Epithelial cell of esophagus (primary cell): ENCODE data around the gene ENTHD1.
A peak's percentile ranks its signal among the peaks of the same experiment; 100 is the strongest.

Experiments used
- DNase-seq: peaks from one replicate; pipeline ENCODE4 v3.0.0; 2010; ENCODE audit warnings: low read depth
- H3K4me3 ChIP-seq: 2 replicates; pipeline ENCODE4 v1.5.1; 2011; ENCODE audit warnings: mild to moderate bottlenecking, low read length, control low read depth
- TF ChIP-seq, protein P1 (sequence below): IDR thresholded peaks from 2 replicates; pipeline ENCODE4 v1.5.1; 2011; ENCODE audit warnings: low read depth, mild to moderate bottlenecking, low read length, control low read depth, inconsistent platforms; ENCODE audit not compliant: insufficient read depth; ENCODE audit errors: missing control alignments

The ENTHD1 gene

DNA sequence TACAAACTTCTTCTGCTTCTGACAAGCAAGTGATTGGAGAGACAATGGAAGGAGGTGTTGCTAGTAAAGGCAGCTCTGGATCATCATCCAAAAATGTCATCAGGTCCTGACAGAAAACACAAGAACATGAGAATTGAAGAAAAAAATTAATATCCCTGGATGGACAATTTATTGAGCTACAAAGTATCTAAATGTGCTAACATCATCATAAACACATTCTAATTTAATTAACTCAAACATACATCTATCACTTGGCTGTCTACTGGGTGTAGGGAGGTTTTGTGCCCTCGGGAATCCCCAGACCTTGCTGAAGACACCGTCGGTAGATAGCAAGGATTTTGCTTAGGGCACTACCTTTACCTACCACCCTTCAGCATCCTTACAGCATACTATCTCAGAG is 72.6 kb downstream of the ENTHD1 start:
- no peak overlapping the region for H3K4me3 ChIP-seq
- no peak for DNase-seq
- TF ChIP-seq, protein P1, sequence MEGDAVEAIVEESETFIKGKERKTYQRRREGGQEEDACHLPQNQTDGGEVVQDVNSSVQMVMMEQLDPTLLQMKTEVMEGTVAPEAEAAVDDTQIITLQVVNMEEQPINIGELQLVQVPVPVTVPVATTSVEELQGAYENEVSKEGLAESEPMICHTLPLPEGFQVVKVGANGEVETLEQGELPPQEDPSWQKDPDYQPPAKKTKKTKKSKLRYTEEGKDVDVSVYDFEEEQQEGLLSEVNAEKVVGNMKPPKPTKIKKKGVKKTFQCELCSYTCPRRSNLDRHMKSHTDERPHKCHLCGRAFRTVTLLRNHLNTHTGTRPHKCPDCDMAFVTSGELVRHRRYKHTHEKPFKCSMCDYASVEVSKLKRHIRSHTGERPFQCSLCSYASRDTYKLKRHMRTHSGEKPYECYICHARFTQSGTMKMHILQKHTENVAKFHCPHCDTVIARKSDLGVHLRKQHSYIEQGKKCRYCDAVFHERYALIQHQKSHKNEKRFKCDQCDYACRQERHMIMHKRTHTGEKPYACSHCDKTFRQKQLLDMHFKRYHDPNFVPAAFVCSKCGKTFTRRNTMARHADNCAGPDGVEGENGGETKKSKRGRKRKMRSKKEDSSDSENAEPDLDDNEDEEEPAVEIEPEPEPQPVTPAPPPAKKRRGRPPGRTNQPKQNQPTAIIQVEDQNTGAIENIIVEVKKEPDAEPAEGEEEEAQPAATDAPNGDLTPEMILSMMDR, result no peak

DNA sequence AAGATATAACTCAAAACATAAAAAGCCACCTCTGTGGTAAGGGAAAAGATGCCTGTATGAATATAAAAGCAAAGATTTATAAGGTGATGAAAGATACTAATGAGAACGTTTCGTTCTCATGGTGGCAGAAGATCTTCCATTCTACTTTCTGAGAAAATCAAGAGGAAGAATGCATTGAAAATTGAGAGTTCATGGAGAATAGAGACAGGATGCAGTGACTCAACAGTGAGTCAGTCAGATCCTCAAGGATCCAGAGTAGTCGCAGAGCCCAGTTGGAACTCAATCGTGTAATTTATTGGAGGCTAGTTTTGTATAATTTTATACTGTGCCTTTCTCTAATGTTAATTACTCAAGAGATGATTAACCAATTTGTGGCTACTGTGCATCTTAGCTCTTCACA is 73.3 kb downstream of the ENTHD1 start:
- no peak overlapping the region for H3K4me3 ChIP-seq
- DNase-seq, result peak; percentile 74
- TF ChIP-seq, protein P1, result no peak

DNA sequence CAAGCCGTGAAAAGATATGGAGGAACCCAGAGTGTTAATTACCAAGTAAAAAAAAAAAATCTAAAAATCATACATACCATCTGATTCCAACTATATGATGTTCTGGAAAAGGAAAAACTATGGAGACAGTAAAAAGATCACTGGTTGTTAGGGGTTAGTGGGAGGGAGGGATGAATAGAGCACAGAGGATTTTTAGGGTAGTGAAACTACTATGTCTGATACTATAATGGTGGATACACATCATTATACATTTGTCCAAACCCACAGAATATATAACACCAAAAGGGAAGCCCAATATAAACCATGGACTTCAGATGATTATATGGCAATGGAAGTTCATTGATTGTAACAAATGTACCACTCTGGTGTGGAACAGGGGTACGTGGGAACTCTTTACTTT is 74.1 kb downstream of the ENTHD1 start:
- TF ChIP-seq, protein P1, result no peak
- H3K4me3 ChIP-seq, result no peak overlapping the region
- no peak for DNase-seq

DNA sequence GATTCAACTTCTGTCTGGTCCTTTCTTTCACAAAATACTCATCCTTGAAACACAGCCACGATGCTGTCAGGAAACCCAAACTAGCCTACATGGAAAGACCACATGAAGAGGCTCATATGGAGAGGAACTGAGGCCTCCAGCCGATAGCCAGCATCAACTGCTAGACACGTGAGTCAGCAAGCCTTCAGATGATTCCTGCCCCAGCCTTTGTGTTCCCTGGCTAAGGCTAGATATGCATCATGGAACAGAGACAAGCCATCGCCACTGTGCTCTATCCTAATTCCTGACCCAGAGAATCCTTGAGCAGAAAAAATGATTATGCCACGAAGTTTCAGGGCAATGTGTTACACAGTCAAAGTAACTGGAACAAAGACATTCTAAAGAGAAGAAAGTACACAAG is 75.5 kb downstream of the ENTHD1 start:
- H3K4me3 ChIP-seq, result no peak overlapping the region
- peak; percentile 23 for DNase-seq
- TF ChIP-seq, protein P1, result no peak

DNA sequence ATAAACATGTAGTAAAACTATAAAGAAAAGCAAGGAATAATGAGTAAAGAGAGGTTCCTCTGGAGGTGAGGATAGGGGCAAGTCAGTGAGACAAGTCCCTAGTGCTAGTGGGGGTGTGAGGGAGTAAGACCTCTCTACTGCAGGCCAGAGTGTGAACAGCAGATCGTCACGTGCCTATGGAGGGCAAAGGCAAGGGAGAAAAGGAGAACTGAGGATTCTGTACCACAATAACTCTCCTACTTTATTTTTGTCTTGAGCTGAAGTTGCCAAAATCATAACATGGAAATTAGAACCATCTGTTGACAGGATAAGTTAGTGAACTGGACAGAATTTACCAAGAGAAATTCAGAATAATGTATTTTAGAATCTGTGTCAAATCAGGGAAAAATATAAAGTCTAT is 77.6 kb downstream of the ENTHD1 start:
- DNase-seq, result no peak
- TF ChIP-seq, protein P1, result no peak

DNA sequence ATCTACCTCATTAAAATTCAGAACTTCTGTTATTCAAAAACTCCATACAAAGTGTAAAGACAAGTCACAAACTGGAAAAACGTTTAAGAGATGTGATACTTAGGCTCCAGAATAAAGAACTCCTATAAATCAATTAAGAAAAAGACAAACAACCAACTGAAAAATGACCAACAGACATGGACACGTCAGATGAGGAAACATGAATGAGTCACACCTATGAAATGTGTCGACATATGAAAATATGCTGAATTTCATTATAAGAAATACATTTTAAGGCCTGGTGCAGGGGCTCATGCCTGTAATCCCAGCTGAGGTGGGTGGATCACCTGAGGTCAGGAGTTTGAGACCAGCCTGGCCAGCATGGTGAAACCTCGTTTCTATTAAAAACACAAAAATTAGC is 78.7 kb downstream of the ENTHD1 start:
- DNase-seq, result peak; percentile 59
- no peak overlapping the region for H3K4me3 ChIP-seq
- TF ChIP-seq, protein P1, result no peak

More for the DNA sequence above, 77.6 kb downstream of the ENTHD1 start:
- H3K4me3 ChIP-seq, result no peak overlapping the region

DNA sequence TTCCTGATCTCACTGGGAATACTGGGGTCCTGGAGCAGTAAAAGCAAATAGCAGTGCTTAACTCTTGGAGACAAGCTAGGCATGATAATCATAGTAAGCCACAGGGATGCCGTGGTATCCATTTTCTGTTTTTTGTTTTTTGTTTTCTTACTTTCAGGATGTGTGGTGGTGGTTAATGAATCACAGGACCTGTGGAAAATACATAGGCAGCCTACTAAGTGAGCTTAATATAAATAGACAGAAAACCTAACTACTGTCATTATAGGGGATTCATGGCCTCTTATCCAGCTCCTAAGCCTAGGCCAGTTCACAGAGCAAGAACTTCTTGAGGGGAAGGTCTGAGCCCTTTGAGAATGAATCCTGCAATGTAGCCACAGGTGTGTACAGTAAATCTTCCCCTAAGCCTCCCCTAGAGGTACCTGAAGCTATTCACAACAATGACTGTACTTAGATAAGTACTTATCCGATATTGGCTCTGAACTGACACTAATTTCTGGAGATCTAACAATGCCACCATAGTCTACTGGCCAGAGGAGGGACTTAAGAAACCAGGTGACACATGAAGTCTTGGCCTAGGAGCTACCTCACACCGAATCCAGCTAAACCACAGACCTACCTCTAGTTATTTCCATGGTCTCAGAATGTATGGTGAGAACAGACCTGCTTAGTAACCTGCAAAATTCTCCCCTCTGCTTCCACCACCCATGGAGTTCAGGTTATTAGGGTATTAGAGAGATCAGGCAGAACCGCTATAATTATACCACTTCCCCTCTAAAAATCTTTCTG is 83.6 kb downstream of the ENTHD1 start:
- no peak overlapping the region for H3K4me3 ChIP-seq
- TF ChIP-seq, protein P1, result no peak
- DNase-seq, result no peak
